SU-DHL-6 (cell line): ENCODE data around the gene PEX16.

Source experiments
- EZH2phosphoT487 ChIP-seq: fragments of 200-600 bp; sonication (generic), shearing (Covaris generic); conservative IDR thresholded peaks from 2 replicates; pipeline ENCODE4 v1.6.1; 2018; ENCODE audit warnings: mild to moderate bottlenecking, antibody characterized with exemption, low read length, moderate library complexity, mixed read lengths
- TF ChIP-seq, protein P1 (sequence below): fragments of 200-600 bp; sonication (generic); IDR thresholded peaks from one replicate; pipeline ENCODE4 v1.5.1; 2017; ENCODE audit warnings: antibody characterized with exemption, mild to moderate bottlenecking, low read length, moderate library complexity; ENCODE audit not compliant: insufficient read depth, poor library complexity, severe bottlenecking

DNA sequence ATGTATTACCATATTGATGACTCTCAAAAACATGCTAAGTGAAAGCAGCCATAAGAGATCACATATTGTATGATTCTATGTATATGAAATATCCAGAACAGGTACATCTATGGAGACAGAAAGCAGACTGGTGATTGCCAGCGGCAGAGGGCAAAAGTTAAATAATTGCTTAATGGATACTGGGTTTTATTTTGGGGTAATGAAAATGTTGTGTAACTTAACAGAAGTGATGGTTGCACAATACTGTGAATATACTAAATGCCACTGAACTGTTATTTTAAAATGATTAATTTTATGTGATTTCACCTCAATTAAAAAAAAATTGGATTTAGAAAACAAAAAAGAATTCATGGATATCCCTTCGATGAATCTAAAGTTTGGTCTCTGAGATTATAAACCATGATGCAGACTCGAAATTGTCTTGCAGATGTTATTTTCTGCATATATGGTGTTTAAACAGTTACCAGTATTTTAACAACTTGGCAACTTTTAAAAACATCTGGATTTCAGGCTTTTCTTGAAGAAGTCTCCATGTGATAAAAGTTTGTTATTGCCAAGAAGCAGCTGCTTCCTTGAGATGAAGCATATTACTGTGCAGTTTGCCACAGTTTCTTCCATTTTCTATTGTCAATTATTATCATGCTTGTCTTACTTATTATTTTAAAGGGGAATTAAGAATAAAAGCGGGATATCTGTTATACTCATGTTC lies 42.9 kb upstream of the PEX16 start:
- TF ChIP-seq, protein P1, sequence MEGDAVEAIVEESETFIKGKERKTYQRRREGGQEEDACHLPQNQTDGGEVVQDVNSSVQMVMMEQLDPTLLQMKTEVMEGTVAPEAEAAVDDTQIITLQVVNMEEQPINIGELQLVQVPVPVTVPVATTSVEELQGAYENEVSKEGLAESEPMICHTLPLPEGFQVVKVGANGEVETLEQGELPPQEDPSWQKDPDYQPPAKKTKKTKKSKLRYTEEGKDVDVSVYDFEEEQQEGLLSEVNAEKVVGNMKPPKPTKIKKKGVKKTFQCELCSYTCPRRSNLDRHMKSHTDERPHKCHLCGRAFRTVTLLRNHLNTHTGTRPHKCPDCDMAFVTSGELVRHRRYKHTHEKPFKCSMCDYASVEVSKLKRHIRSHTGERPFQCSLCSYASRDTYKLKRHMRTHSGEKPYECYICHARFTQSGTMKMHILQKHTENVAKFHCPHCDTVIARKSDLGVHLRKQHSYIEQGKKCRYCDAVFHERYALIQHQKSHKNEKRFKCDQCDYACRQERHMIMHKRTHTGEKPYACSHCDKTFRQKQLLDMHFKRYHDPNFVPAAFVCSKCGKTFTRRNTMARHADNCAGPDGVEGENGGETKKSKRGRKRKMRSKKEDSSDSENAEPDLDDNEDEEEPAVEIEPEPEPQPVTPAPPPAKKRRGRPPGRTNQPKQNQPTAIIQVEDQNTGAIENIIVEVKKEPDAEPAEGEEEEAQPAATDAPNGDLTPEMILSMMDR: no peak
- TF ChIP-seq EZH2phosphoT487: no peak
